DND-41 (cell line): ENCODE measurements around the gene EGFL7.

Experiments used
- ATAC-seq: fragments of 200-7000 bp; cut with Tn5 transposase; 3 replicates; pipeline ENCODE4 v1.9.1; 2021; ENCODE audit warnings: low read depth; ENCODE audit not compliant: insufficient read depth
- DNase-seq: peaks from one replicate; pipeline ENCODE4 v3.0.0-alpha.2; 2020
- H2AFZ ChIP-seq: 2 replicates; pipeline ENCODE4 v1.6.0; 2012; ENCODE audit warnings: low read depth, low read length
- H3K27ac ChIP-seq: 2 replicates; pipeline ENCODE4 v1.5.1; 2012; ENCODE audit warnings: low read length, inconsistent platforms
- H3K27me3 ChIP-seq: fragments of 200-600 bp; sonication (generic); 2 replicates; pipeline ENCODE4 v1.6.0; 2012; ENCODE audit warnings: low read length, mild to moderate bottlenecking, inconsistent platforms; ENCODE audit not compliant: insufficient read depth, poor library complexity
- H3K36me3 ChIP-seq: 2 replicates; pipeline ENCODE4 v1.5.1; 2012; ENCODE audit warnings: low read length, inconsistent platforms; ENCODE audit not compliant: insufficient read depth
- H3K4me1 ChIP-seq: 2 replicates; pipeline ENCODE4 v1.5.1; 2012; ENCODE audit warnings: mild to moderate bottlenecking, low read length; ENCODE audit not compliant: insufficient read depth
- H3K4me2 ChIP-seq: 2 replicates; pipeline ENCODE4 v1.6.0; 2012; ENCODE audit warnings: mild to moderate bottlenecking, moderate library complexity, low read length, inconsistent platforms; ENCODE audit not compliant: insufficient read depth
- H3K4me3 ChIP-seq, 2 experiments: fragments of 200-600 bp in 1 of 2; shearing (Covaris generic) in 1 of 2; 2 replicates each; pipeline ENCODE4 v1.5.1; 2012 to 2016; ENCODE audit warnings: inconsistent platforms in 2 of 2, low read length in 2 of 2, mild to moderate bottlenecking in 2 of 2, low read depth in 1 of 2, moderate library complexity in 1 of 2
- H3K79me2 ChIP-seq: 2 replicates; pipeline ENCODE4 v1.6.0; 2012; ENCODE audit warnings: low read length, inconsistent platforms; ENCODE audit not compliant: insufficient read depth
- H3K9ac ChIP-seq: 2 replicates; pipeline ENCODE4 v1.6.0; 2012; ENCODE audit warnings: low read depth, mild to moderate bottlenecking, inconsistent platforms, low read length, moderate library complexity
- H3K9me3 ChIP-seq: 2 replicates; pipeline ENCODE4 v1.5.1; 2012; ENCODE audit warnings: low read length, moderate library complexity, mild to moderate bottlenecking, inconsistent platforms; ENCODE audit not compliant: insufficient read depth, severe bottlenecking
- H4K20me1 ChIP-seq: 2 replicates; pipeline ENCODE4 v1.6.0; 2012; ENCODE audit warnings: low read length; ENCODE audit not compliant: insufficient read depth
- EZH2 ChIP-seq: IDR thresholded peaks from 3 replicates; pipeline ENCODE4 v1.6.1; 2012; ENCODE audit warnings: borderline replicate concordance, low read depth, mild to moderate bottlenecking, moderate library complexity, low read length, inconsistent platforms; ENCODE audit not compliant: severe bottlenecking
- TF ChIP-seq, protein P1 (sequence below): IDR thresholded peaks from 2 replicates; pipeline ENCODE4 v1.5.1; 2012; ENCODE audit warnings: borderline replicate concordance, low read length, moderate library complexity, mild to moderate bottlenecking; ENCODE audit not compliant: poor library complexity, severe bottlenecking; ENCODE audit errors: extremely low read depth

The EGFL7 gene

DNA sequence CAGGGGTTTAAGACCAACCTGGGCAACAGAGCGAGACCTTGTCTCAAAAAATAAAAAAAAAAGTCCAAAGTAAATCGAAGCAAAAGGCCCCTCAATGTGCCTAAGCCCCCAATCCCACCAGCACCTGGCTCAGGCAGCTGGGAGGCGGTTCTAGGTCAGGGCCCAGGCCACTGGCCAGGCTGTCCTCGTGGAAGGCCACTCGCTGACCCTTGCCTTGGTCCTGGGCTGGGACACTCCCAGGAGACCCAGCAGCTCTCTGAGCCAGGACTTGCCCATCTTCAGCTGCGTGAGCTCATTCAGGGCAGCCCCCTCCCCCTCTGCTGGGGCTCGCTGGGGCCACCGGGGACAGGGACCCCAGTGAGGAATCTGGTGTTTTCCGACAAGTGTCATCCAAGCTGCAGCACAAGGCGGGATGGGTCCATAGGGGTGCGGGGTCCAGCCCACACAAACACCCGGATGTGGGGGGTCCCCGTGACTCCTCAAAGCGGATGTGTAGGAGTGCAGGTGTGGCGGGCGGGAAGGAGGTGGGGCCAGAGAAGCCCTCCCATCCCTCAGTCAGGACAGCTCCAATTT is 20.5 kb downstream of the EGFL7 start:
- Histone ChIP-seq H2AFZ (no peak overlapping the region), H3K9me3 (no peaks in the 10 kb centered on the region), H3K4me1 (peaks cover 21% of the 10 kb centered on the region), H3K36me3 (no peaks in the 10 kb centered on the region), H3K4me3 (no peak overlapping the region), H3K27me3 (no peaks in the 10 kb centered on the region), H3K4me2 (no peak overlapping the region), H4K20me1 (peaks cover 16% of the 10 kb centered on the region), H3K79me2 (peaks cover 12% of the 10 kb centered on the region), H3K27ac (no peak overlapping the region), H3K9ac (no peak overlapping the region)
- TF ChIP-seq, protein P1, sequence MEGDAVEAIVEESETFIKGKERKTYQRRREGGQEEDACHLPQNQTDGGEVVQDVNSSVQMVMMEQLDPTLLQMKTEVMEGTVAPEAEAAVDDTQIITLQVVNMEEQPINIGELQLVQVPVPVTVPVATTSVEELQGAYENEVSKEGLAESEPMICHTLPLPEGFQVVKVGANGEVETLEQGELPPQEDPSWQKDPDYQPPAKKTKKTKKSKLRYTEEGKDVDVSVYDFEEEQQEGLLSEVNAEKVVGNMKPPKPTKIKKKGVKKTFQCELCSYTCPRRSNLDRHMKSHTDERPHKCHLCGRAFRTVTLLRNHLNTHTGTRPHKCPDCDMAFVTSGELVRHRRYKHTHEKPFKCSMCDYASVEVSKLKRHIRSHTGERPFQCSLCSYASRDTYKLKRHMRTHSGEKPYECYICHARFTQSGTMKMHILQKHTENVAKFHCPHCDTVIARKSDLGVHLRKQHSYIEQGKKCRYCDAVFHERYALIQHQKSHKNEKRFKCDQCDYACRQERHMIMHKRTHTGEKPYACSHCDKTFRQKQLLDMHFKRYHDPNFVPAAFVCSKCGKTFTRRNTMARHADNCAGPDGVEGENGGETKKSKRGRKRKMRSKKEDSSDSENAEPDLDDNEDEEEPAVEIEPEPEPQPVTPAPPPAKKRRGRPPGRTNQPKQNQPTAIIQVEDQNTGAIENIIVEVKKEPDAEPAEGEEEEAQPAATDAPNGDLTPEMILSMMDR: no peak
- no peak for TF ChIP-seq EZH2
- DNase-seq: no peak
- ATAC-seq: no peak

DNA sequence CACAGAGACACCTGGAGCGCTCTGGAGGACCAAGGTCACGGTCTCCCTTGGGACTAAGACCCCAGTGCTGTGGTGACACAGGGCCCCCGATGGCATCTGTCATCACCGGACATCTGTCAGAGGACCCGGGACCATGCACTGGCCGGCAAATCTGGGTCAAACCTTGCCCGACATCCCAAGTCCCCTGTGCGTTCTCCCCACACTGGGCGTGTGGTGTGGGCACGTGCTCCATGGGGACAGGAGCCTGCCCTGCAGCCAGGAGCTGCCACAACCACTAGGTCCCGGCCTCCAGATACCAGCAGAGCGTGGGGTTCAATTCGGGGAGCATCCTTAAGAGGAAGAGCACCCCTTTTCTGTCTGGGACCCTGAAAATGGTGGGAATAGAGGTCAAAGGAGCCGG is 21.0 kb downstream of the EGFL7 start:
- DNase-seq (no peak), ATAC-seq (no peak)
- H3K9me3 ChIP-seq: no peaks in the 10 kb centered on the region
- H3K4me3 ChIP-seq: no peak overlapping the region
- TF ChIP-seq, protein P1: no peak
- no peak for TF ChIP-seq EZH2
- no peak overlapping the region for H3K4me2 ChIP-seq
- peaks cover 16% of the 10 kb centered on the region for H4K20me1 ChIP-seq
- no peak overlapping the region for H3K27ac ChIP-seq
- H3K27me3 ChIP-seq: no peaks in the 10 kb centered on the region
- H3K9ac ChIP-seq: no peak overlapping the region
- H3K4me1 ChIP-seq: peaks cover 21% of the 10 kb centered on the region
- H3K36me3 ChIP-seq: no peaks in the 10 kb centered on the region
- no peak overlapping the region for H2AFZ ChIP-seq
- H3K79me2 ChIP-seq: peaks cover 12% of the 10 kb centered on the region

DNA sequence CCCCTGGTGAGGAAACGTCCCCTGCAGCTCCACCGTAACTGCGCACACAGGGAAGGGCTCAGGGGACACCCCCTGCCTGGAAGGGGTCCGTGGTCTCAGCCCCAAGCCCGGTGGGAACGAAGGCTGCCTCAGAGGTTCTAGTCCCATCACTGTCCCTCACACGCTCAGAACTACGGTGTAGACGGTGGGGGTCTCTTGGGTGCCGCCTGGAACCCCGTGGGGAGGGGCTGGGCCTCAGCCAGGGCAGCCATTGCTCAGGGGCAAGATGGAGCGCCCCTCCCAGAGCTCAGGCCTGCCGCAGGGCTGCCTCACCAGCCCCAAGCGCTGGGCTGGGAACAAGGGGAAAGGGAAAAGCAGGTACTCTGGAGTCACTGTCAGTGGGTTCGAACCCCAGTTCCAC is 21.6 kb downstream of the EGFL7 start:
- peaks cover 12% of the 10 kb centered on the region for H3K79me2 ChIP-seq
- DNase-seq (no peak), ATAC-seq (no peak)
- H3K36me3 ChIP-seq: no peaks in the 10 kb centered on the region
- no peak overlapping the region for H3K4me2 ChIP-seq
- H4K20me1 ChIP-seq: peaks cover 13% of the 10 kb centered on the region
- TF ChIP-seq, protein P1: no peak
- TF ChIP-seq EZH2: no peak
- H3K27me3 ChIP-seq: no peaks in the 10 kb centered on the region
- no peaks in the 10 kb centered on the region for H3K9me3 ChIP-seq
- H2AFZ ChIP-seq: no peak overlapping the region
- no peak overlapping the region for H3K9ac ChIP-seq
- peaks cover 21% of the 10 kb centered on the region for H3K4me1 ChIP-seq
- no peak overlapping the region for H3K27ac ChIP-seq
- H3K4me3 ChIP-seq: no peak overlapping the region
